HL-60 (cell line): Measurements from ENCODE around the gene GDI2.
A peak's percentile ranks its signal among the peaks of the same experiment; 100 is the strongest.
"Not testable (repeated sequence)": the region's sequence is repeated elsewhere in the genome, so short reads cannot be mapped to it uniquely, and the experiment has no call there.

Experiments
- DNase-seq, 2 experiments: peaks; one replicate each; pipeline ENCODE4 v3.0.0-alpha.2; 2010 to 2020; ENCODE audit warnings: low read depth in 1 of 2, low spot score in 1 of 2
- H3K27ac ChIP-seq: fragments of 250-450 bp; sonication (Bioruptor Pico); replicated peaks from 2 replicates; pipeline ENCODE4 v1.5.1; 2020; ENCODE audit warnings: mild to moderate bottlenecking, moderate library complexity
- H3K27me3 ChIP-seq: fragments of 250-450 bp; sonication (Bioruptor Pico); 2 replicates; pipeline ENCODE4 v1.5.1; 2021; ENCODE audit warnings: mild to moderate bottlenecking, moderate library complexity; ENCODE audit not compliant: insufficient read depth, poor library complexity, severe bottlenecking
- H3K4me3 ChIP-seq: replicated peaks from 2 replicates; pipeline ENCODE4 v1.5.1; 2011; ENCODE audit warnings: mild to moderate bottlenecking, control low read depth, low read length; ENCODE audit not compliant: insufficient read depth
- CTCF ChIP-seq: IDR thresholded peaks from one replicate; pipeline ENCODE4 v1.5.1; 2011; ENCODE audit warnings: low read length, control low read depth, inconsistent platforms; ENCODE audit not compliant: insufficient read depth
- GABPA ChIP-seq: IDR thresholded peaks from 2 replicates; pipeline ENCODE4 v1.6.1; 2012; ENCODE audit warnings: low read depth
- POLR2AphosphoS5 ChIP-seq: IDR thresholded peaks from 2 replicates; pipeline ENCODE4 v1.6.1; 2012; ENCODE audit warnings: low read depth
- SPI1 ChIP-seq: IDR thresholded peaks from 2 replicates; pipeline ENCODE4 v1.6.1; 2012; ENCODE audit warnings: low read depth, mild to moderate bottlenecking, borderline replicate concordance
- TF ChIP-seq, protein P1 (sequence below): IDR thresholded peaks from 2 replicates; pipeline ENCODE4 v1.6.1; 2012; ENCODE audit warnings: low read depth; ENCODE audit not compliant: insufficient replicate concordance

Gene GDI2

GRCh38 chr10:5841965-5842364 lies 28.7 kb upstream of the GDI2 start:
- Histone ChIP-seq H3K4me3 (no peak overlapping the region), H3K27me3 (no peaks in the 10 kb centered on the region), H3K27ac (no peak overlapping the region)
- no peak for DNase-seq
- TF ChIP-seq CTCF (no peak), SPI1 (no peak), POLR2AphosphoS5 (no peak), GABPA (no peak)
- TF ChIP-seq, protein P1, sequence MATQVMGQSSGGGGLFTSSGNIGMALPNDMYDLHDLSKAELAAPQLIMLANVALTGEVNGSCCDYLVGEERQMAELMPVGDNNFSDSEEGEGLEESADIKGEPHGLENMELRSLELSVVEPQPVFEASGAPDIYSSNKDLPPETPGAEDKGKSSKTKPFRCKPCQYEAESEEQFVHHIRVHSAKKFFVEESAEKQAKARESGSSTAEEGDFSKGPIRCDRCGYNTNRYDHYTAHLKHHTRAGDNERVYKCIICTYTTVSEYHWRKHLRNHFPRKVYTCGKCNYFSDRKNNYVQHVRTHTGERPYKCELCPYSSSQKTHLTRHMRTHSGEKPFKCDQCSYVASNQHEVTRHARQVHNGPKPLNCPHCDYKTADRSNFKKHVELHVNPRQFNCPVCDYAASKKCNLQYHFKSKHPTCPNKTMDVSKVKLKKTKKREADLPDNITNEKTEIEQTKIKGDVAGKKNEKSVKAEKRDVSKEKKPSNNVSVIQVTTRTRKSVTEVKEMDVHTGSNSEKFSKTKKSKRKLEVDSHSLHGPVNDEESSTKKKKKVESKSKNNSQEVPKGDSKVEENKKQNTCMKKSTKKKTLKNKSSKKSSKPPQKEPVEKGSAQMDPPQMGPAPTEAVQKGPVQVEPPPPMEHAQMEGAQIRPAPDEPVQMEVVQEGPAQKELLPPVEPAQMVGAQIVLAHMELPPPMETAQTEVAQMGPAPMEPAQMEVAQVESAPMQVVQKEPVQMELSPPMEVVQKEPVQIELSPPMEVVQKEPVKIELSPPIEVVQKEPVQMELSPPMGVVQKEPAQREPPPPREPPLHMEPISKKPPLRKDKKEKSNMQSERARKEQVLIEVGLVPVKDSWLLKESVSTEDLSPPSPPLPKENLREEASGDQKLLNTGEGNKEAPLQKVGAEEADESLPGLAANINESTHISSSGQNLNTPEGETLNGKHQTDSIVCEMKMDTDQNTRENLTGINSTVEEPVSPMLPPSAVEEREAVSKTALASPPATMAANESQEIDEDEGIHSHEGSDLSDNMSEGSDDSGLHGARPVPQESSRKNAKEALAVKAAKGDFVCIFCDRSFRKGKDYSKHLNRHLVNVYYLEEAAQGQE = no peak

GRCh38 chr10:5840314-5841307 lies 27.4 kb upstream of the GDI2 start:
- DNase-seq = peak in 1 of 2 experiments; percentile 6
- TF ChIP-seq POLR2AphosphoS5 = no peak
- TF ChIP-seq, protein P1 = no peak
- peak; percentile 66 for TF ChIP-seq SPI1
- peak; percentile 48 for TF ChIP-seq GABPA
- no peak for TF ChIP-seq CTCF
- no peaks in the 10 kb centered on the region for H3K27me3 ChIP-seq
- no peak overlapping the region for H3K4me3 ChIP-seq
- H3K27ac ChIP-seq = no peak overlapping the region

DNA sequence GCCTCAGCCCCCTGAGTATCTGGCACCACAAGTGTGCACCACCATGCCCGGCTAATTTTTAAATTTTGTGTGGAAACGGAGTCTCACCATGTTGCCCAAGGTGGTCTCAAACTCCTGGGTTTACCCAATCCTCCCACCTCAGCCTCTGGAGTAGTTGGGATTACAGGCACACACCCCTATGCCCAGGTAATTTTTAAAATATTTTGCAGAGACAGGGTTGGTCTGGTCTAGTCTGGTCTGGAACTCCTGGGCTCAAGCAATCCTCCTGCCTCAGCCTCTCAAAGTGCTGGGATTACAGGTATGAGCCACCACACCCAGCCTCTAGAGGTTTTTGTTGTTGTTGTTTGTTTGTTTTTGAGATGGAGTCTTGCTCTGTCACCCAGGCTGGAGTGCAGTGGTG lies 22.9 kb upstream of the GDI2 start:
- H3K27me3 ChIP-seq, H3K4me3 ChIP-seq, H3K27ac ChIP-seq, DNase-seq: not testable (repeated sequence)

- TF ChIP-seq GABPA = no peak
- no peak for TF ChIP-seq POLR2AphosphoS5
- TF ChIP-seq, protein P1 = no peak
- no peak for TF ChIP-seq SPI1
- no peak for TF ChIP-seq CTCF
- H3K4me3 ChIP-seq = no peak overlapping the region
- no peak for DNase-seq
Observed at GRCh38 chr10:5835446-5836095, 22.3 kb upstream of the GDI2 start.

More at GRCh38 chr10:5835446-5836095, 22.3 kb upstream of the GDI2 start:
- no peaks in the 10 kb centered on the region for H3K27me3 ChIP-seq
- H3K27ac ChIP-seq = no peak overlapping the region
